OCI-LY3 (cell line): ENCODE measurements around the gene MYO5A.

ENCODE experiments used
- CTCF ChIP-seq: fragments of 200-600, 300-600 bp; sonication (generic); IDR thresholded peaks from 2 replicates; pipeline ENCODE4 v1.5.1; 2014; ENCODE audit warnings: antibody characterized with exemption, low read length, low read depth
- EZH2phosphoT487 ChIP-seq: fragments of 200-600 bp; shearing (Covaris generic); IDR thresholded peaks from 2 replicates; pipeline ENCODE4 v1.6.1; 2018; ENCODE audit warnings: antibody characterized with exemption, mixed run types, low read depth

- TF ChIP-seq CTCF (no peak), EZH2phosphoT487 (no peak)
Observed at GRCh38 chr15:52528564-52529340, at the start of gene MYO5A.
